HG03135 (cell line): Measurements from ENCODE around the gene LRP1-AS.

Experiments
- ATAC-seq: cut with Tn5 transposase; IDR thresholded peaks from one replicate; pipeline ENCODE4 v1.9.1; 2021; ENCODE audit warnings: mild to moderate bottlenecking, moderate library complexity; ENCODE audit not compliant: unreplicated experiment

The LRP1-AS gene

GRCh38 chr12:57142727-57143126 lies 4.7 kb downstream of the LRP1-AS start:
- no peak for ATAC-seq

DNA sequence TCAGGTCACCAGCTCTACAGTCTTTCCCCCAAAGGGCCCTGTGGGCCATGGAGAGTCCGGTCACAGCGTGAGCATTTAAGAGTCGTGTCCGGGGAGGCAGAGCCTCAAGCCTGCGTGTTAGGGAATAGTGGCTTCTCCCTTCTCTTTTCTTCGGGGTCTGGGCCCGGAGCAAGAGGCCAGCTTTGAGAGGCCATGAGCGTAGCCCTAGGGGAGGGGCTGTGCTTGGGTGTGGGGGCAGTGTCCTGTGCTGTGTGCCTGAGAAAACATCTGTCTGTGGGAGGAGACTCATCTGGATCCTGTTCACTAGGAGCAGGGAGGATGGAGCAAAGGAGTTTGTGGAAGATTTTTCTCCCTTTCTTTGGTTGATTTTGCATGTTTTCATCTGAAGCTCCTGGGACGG lies 5.3 kb downstream of the LRP1-AS start:
- no peak for ATAC-seq

DNA sequence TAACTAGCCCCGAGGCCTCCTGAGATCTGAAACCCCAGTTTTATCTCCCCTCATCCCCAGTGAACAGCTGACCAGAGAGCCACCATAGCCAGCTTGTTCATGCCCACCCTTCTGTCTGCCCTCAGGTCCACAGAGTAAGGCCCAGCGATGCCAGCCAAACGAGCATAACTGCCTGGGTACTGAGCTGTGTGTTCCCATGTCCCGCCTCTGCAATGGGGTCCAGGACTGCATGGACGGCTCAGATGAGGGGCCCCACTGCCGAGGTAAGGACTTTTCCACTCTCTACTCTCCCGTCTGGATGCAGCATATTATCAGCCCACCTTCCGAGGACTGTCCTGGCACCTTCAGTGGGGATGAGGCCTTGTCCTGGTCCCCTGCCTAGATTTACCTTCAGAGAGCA lies 6.2 kb downstream of the LRP1-AS start:
- no peak for ATAC-seq

DNA sequence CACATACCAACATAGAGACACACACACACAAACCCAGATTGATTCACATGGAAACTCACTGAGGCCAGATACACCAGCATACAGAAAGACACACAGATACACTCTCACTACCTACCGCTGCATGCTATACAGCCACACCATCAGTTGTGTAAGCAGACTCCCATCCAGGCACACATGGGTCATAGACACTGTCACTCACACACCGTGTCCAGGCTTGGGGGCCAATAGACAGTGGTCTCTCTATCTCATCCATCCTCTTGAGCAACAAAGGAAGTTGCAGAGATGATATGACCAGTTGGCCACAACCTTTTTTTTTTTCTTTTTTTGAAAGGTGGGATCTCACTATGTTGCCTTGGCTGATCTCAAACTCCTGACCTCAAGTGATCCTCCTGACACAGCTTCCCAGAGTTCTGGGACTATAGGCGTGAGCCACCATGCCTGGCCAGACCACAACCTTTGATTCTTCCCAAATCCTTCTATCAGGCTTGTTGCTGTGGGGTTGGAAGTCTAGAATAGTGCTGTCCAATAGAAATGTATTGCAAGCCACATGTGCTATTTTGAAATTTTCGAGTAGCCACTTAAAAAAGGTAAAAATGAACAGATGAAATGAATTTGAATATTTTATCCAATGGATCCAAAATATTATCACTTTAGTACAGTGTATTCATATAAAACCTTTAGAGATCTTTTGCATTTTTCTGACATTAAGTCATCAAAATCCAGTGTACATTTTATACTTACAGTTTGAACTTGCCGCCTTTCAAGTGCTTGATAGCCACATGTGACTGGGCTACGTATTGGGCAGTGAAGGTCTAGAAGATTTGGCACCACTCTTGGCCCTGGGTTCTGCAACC lies 7.4 kb downstream of the LRP1-AS start:
- no peak for ATAC-seq

DNA sequence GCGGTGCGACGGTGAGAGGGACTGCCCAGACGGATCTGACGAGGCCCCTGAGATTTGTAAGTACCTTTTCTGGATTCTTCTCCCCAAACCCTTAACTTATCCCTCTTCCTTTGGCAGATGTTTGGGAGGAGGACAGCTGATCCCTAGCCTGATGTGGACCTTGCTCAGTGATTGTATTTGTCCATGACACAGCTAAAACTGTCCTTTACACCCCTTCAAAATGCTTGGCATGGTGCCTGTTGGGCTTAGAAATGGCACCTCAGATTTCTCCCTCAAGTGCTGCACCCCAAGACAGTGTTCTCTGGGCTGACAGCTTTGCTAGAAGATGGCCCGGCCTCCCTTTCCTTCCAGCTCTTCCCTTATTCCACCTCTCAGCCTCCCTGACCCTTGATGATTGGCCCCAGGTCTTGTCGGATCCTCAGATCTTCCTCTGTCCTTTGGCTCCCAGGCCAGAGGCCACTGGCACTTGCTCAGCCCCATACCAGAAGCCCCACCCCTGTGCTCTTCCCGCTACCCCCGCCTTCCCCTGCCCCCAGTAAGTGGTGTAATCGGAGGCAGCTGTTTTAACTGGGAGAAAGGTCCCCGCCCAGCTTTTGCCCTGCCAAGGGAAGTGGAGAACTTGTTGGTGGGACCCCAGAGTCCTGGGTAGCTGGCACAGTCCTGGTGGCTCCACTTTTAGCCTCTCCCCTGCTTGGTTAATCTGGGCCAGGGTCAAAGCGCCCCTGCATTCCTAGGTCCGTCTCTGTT lies 8.7 kb downstream of the LRP1-AS start:
- no peak for ATAC-seq

DNA sequence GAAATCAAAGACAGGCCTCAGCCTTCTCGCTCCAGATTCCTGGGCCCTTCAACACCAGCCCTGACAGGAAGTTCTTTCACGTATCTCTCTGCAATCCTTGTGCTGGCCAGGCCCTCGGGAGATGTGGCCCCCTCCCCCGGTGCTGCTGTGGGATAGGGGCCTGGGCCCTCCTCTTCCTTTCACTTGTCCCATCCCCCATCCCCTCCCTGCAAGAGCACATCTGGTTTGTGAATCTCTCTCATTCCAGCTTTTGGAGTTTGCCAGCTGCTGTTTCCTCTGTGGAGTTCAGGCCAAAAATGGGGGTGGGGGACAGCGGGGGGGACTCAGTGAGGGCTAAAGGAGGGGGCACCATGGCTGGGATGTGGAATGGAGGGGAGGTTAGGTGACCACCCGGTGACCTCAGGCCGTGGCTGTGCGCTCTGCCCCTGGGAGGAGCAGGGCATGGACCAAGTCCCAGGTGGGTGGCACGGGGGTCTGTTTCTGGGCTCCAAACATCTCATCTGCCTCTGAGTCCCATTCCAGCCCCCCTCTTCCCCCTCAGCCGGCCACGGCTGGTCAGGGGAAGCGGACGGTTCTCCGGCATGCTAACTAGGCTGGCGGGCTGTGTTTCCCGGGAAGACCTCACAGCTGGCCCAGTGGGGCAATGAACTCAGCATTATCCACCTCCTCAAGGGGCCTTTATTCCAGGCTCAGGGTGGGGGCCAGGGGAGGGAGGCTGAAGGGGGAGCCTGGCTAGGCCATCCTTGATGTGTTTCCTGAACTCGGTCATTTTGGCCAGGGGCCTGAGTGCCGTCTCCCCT lies 11.7 kb downstream of the LRP1-AS start:
- no peak for ATAC-seq

DNA sequence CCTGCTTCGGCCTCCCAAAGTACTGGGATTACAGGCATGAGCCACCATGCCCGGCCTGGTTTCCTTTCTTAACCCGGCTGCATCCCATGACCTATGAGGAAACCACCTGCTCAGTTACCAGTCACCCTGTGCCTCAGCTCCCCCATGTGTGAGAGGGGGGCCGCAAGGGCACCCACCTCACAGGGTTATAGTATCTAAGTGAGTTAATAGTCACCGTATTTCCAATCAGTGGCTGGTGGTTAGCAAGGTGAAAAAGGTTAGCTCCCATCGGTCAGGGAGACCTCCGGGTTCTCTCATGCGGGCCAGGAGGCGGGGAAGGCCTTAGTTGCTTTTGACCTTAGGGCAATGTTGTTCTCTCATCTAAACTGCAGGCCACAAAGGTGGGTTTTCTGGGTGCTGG lies 12.5 kb downstream of the LRP1-AS start:
- ATAC-seq = no peak

- no peak for ATAC-seq
Observed at GRCh38 chr12:57133916-57134315, 13.5 kb downstream of the LRP1-AS start.

GRCh38 chr12:57133013-57133569 lies 14.3 kb downstream of the LRP1-AS start:
- ATAC-seq = no peak

- ATAC-seq = no peak
Observed at GRCh38 chr12:57131896-57132744, 15.3 kb downstream of the LRP1-AS start.

GRCh38 chr12:57130941-57131340 lies 16.5 kb downstream of the LRP1-AS start:
- no peak for ATAC-seq

DNA sequence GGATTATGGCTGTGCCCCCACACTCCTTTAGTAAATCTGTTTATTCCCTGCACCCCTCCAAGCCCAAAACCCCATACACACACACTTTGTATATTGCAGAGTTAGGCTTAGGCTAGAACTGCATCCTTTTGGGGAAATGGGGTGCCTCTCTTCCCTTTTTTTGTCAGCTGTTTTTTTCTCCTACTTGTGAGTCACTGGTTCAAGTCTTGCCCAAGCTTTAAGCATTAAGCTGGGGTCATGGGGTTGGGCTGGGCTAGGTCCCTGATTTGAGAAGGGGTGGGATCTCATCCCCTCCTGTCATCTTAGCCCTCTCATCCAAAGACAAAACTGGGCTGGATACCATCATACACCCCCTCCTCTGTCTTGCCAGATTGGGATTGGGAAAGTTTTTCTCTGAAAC lies 17.5 kb downstream of the LRP1-AS start:
- ATAC-seq = no peak

DNA sequence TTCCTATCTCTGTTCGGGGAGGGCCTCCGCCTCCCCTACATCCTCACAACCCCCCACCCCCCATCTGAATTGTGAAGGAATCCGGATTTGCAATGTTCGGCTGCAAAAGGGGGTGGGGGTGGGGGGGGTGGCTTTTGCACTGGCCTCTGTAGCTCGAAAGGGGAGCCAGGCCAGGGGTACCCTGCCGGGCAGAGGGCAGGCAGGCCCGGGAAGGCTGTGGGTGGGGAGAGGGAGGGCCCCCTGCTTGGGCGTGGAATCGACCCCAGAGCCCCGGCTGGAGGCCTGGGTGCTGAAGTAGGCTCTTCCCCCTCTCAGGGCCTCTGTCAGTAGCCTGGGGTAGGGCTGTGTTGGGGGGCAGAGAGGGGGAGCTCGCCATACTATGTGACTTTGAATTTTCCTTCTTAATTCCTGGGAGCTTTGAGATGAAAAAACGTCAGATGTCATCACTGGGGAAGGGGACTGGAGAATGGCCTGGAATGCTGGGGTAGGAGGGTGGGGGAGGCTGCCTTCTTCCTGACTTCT lies 18.0 kb downstream of the LRP1-AS start:
- ATAC-seq = no peak

- no peak for ATAC-seq
Observed at GRCh38 chr12:57128519-57129247, 18.7 kb downstream of the LRP1-AS start.

DNA sequence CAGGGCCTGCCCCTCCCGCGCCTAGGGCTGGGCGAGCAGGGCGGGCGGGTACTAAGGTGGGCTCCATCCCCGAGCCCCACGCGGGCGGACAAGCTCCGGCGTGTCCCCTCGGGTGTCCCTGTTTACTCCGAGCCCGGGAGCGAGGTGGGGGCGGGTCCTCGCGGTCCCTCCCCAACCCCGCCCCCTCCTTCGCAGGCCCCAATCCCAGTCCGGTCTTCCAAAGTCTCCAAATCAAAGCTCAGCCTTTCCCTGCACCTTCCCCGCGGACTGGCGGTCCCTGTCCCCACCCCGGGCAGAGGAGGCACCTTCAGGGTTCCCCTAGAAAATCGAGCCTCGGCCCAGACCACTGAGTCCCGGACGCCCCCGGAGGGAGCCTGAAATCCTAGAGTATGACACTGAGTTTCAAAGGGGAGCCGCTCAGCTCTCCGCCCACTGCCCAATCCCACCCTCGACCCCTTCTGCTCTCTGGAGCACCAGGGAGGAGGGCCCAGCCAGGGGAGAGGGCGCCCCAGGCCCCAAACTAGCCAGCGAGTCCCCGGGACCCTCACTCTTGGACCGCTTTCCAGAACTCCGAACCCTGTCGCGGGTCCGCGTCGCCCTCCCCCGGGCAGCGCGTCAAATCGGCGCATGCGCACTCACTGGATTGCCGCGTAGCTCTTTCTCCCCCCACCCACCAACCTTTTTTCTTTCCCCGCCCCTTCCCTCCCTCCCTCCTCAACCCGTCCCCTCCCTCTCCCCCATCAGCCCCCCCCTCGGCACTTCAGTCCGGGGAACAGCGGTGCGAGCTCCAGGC lies 19.5 kb downstream of the LRP1-AS start, which contains the start of gene LRP1:
Gene LRP1, plus strand, starts transcription at position 758 of the 793 bp plus-strand sequence. CDS start 482 bp downstream, outside the sequence.
- ATAC-seq = no peak

DNA sequence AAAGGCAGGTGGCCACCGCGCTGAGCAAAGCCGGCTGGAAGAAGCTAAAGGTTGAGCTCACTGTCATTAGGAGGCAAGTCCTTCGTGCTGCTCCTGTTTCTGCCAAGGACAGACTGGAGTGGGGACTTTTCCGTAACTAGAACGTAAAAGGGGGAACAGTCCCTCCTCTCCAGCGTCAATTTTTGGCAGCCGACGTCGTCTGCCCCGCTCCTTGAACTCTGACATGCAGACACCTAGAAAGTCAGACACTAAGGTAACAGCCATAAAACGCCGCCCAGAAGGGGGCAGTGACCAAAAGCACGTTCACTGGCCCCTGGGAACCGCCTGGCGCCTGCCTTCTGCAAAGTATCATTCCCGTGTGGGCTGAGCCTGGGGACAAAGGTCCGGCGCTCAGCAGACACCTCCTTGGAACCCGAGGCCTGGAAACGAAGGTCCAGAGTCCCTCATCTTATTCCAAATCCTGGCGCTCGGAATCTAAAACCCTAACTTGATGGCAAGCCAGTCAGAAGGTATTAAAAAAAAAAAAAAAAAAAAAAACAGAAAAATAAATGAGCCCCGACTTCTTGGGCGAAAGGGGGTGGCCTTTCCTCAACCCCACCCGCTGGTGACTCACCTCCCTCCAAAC lies 20.2 kb downstream of the LRP1-AS start:
- no peak for ATAC-seq

GRCh38 chr12:57126561-57126960 lies 20.9 kb downstream of the LRP1-AS start:
- no peak for ATAC-seq

DNA sequence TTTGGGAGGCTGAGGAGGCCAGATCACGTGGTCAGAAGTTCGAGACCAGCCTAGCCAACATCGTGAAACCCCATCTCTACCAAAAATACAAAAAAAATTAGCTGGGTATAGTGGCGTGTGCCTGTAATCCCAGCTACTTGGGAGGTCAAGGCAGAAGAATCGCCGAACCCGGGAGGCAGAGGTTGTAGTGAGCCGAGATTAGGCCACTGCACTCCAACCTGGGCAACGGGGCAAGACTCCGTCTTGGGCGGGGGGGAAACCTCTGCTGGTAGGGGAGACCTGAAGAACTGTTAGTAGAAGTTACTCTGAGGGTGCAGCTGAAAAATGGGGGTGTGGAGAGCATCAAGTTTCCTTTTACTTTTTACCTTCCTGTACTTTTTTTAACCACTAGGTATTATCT lies 21.4 kb downstream of the LRP1-AS start:
- ATAC-seq = no peak
